DLD1 (cell line): ENCODE measurements around the gene KCNA3.

ENCODE experiments used
- in situ Hi-C: cut with HindIII; loops from 2 replicates; pipeline ENCODE4 v1.10.0; 2017; ENCODE audit warnings: low sequenced_read_pairs

The KCNA3 gene

GRCh38 chr1:110643879-110644472 is 30.8 kb downstream of the KCNA3 start:
- in situ Hi-C loops, result no loop called here

- in situ Hi-C loops, result no loop called here
Measured at GRCh38 chr1:110639724-110640386, 34.9 kb downstream of the KCNA3 start.

GRCh38 chr1:110638556-110638955 is 36.2 kb downstream of the KCNA3 start:
- in situ Hi-C loops, result no loop called here

- in situ Hi-C loops, result no loop called here
Measured at GRCh38 chr1:110638058-110638457, 36.7 kb downstream of the KCNA3 start.

GRCh38 chr1:110637475-110637874 is 37.3 kb downstream of the KCNA3 start:
- in situ Hi-C loops, result no loop called here

- in situ Hi-C loops, result no loop called here
Measured at GRCh38 chr1:110636149-110636935, 38.4 kb downstream of the KCNA3 start.

GRCh38 chr1:110635434-110635833 is 39.3 kb downstream of the KCNA3 start:
- in situ Hi-C loops, result no loop called here

GRCh38 chr1:110634455-110635311 is 40.1 kb downstream of the KCNA3 start:
- in situ Hi-C loops, result no loop called here

- in situ Hi-C loops, result no loop called here
Measured at GRCh38 chr1:110634086-110634454, 40.7 kb downstream of the KCNA3 start.

- in situ Hi-C loops, result no loop called here
Measured at GRCh38 chr1:110633646-110634030, 41.1 kb downstream of the KCNA3 start.

GRCh38 chr1:110631836-110632620 is 42.7 kb downstream of the KCNA3 start:
- in situ Hi-C loops, result no loop called here

- in situ Hi-C loops, result no loop called here
Measured at GRCh38 chr1:110630839-110631663, 43.7 kb downstream of the KCNA3 start.

GRCh38 chr1:110628323-110629105 is 46.2 kb downstream of the KCNA3 start:
- in situ Hi-C loops, result no loop called here

- in situ Hi-C loops, result no loop called here
Measured at GRCh38 chr1:110627764-110628163, 47.0 kb downstream of the KCNA3 start.

GRCh38 chr1:110626889-110627288 is 47.9 kb downstream of the KCNA3 start:
- in situ Hi-C loops, result no loop called here
